ENCODE data around the gene NPIPB6. TPM values are rescaled to one million over a fixed set of nuclear protein-coding genes. Genes with fewer than 3 reads are reported as not detected.

NPIPB6 gene
- total RNA-seq, 1 experiment from 2014 or later: 2.1 TPM

Small RNA genes within 50 kb of the gene (microRNA-seq; reads per million reads assigned to microRNA genes)
- gene MIR6862-1 (ENCODE audit: borderline number of aligned reads): not detected

Other genes starting within 250 kb of the NPIPB6 start
- 162 TPM for gene XPO6, start 151.5 kb downstream of the NPIPB6 start, total RNA-seq (2021; ENCODE audit: unreplicated experiment)
- gene SBK1, start 71.0 kb downstream of the NPIPB6 start, total RNA-seq (2021; ENCODE audit: unreplicated experiment): 19.2 TPM
- gene EIF3CL, start 40.3 kb upstream of the NPIPB6 start, total RNA-seq (2021; ENCODE audit: unreplicated experiment): 104 TPM
- gene NPIPB7, start 108.8 kb upstream of the NPIPB6 start, total RNA-seq (2021; ENCODE audit: unreplicated experiment): 0.20 TPM
- 19.9 TPM for gene CLN3, start 128.6 kb upstream of the NPIPB6 start, total RNA-seq (2021; ENCODE audit: unreplicated experiment)
- gene APOBR, start 131.1 kb upstream of the NPIPB6 start, total RNA-seq (2021; ENCODE audit: unreplicated experiment): 0.05 TPM
- gene IL27, start 143.3 kb upstream of the NPIPB6 start, total RNA-seq (2021; ENCODE audit: unreplicated experiment): not detected
- gene NUPR1, start 175.5 kb upstream of the NPIPB6 start, total RNA-seq (2021; ENCODE audit: unreplicated experiment): 2.2 TPM
- gene SGF29, start 190.4 kb upstream of the NPIPB6 start, total RNA-seq (2021; ENCODE audit: unreplicated experiment): 19.7 TPM
- 1.9 TPM for gene SULT1A2, start 233.5 kb upstream of the NPIPB6 start, total RNA-seq (2021; ENCODE audit: unreplicated experiment)
- gene SULT1A1, start 246.5 kb upstream of the NPIPB6 start, total RNA-seq (2021; ENCODE audit: unreplicated experiment): 23.1 TPM